Large intestine (tissue), 1 donor: Measurements from ENCODE around the gene GTSE1. TPM values are rescaled to one million over a fixed set of nuclear protein-coding genes. Genes with fewer than 3 reads are reported as not detected.

ENCODE experiments used
- polyA plus RNA-seq: library from polyadenylated mRNA; unstranded; fragments of 120-200 nt; gene quantifications from one replicate; pipeline ENCODE4 v1.2.1, GENCODE V29; 2013

The GTSE1 gene
- polyA plus RNA-seq, 1 donor, result 10.3 TPM

Other genes with a start within 250 kb of the GTSE1 start
- gene PPARA, start 146.3 kb upstream of the GTSE1 start, polyA plus RNA-seq, result 46.6 TPM
- 11.2 TPM for gene CDPF1, start 46.6 kb upstream of the GTSE1 start, polyA plus RNA-seq
- gene PKDREJ, start 33.5 kb upstream of the GTSE1 start, polyA plus RNA-seq, result 0.69 TPM
- gene TTC38, start 28.9 kb upstream of the GTSE1 start, polyA plus RNA-seq, result 136 TPM
- gene TRMU, start 38.8 kb downstream of the GTSE1 start, polyA plus RNA-seq, result 42.3 TPM
- gene CELSR1, start 240.8 kb downstream of the GTSE1 start, polyA plus RNA-seq, result 5.9 TPM